Gastroesophageal sphincter (tissue), 3 donors: ENCODE measurements around the gene RLBP1.

ENCODE experiments used
- EP300 ChIP-seq: sonication (generic); formaldehyde crosslinking; IDR thresholded peaks from one replicate; pipeline ENCODE4 v1.6.1; 2017; ENCODE audit warnings: antibody characterized with exemption, mild to moderate bottlenecking
- POLR2AphosphoS5 ChIP-seq: sonication (generic); formaldehyde crosslinking; IDR thresholded peaks from one replicate; pipeline ENCODE4 v1.6.1; 2017; ENCODE audit warnings: antibody characterized with exemption
- TF ChIP-seq, protein P1 (sequence below), 4 experiments: fragments of 200-600 bp in 2 of 4; fragments of 450-650 bp in 2 of 4; sonication (generic) in 1 of 4; IDR thresholded peaks; one replicate each; pipeline ENCODE4 v1.5.1; 2017 to 2019; ENCODE audit warnings: antibody characterized with exemption in 4 of 4, mild to moderate bottlenecking in 2 of 4, moderate library complexity in 2 of 4

DNA sequence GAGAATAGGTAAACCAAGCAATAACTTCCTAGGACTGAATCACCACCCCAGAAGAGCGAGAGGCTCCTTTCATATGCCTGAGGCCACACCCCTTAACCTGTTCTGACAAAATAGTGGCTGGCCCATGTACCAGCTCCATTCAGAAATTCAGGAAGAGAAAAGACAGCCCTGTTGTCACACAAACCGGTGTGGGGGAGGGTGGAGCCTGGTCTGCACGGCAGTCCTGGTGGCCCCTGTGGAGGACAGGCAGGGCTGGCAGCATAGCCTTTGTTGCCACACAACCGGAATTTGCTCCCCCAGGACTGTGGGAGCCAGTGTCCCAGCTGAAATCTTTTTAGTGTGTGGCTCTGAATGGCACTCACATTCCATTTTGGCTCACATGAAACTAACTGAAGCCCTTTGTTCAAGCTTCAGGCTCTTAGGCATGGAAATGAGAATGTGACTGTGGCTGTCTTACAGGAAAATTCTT, 23.8 kb downstream of the RLBP1 start:
- TF ChIP-seq, protein P1, sequence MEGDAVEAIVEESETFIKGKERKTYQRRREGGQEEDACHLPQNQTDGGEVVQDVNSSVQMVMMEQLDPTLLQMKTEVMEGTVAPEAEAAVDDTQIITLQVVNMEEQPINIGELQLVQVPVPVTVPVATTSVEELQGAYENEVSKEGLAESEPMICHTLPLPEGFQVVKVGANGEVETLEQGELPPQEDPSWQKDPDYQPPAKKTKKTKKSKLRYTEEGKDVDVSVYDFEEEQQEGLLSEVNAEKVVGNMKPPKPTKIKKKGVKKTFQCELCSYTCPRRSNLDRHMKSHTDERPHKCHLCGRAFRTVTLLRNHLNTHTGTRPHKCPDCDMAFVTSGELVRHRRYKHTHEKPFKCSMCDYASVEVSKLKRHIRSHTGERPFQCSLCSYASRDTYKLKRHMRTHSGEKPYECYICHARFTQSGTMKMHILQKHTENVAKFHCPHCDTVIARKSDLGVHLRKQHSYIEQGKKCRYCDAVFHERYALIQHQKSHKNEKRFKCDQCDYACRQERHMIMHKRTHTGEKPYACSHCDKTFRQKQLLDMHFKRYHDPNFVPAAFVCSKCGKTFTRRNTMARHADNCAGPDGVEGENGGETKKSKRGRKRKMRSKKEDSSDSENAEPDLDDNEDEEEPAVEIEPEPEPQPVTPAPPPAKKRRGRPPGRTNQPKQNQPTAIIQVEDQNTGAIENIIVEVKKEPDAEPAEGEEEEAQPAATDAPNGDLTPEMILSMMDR (IDR thresholded peaks at IDR 0.05): no peak
- TF ChIP-seq EP300 (no peak), POLR2AphosphoS5 (peak; percentile 4)
